ENCODE results near the gene IGF1R.
A peak's percentile ranks its signal among the peaks of the same experiment; 100 is the strongest.
"Not testable (repeated sequence)": the region's sequence is repeated elsewhere in the genome, so short reads cannot be mapped to it uniquely, and the experiment has no call there.

IGF1R gene

DNA sequence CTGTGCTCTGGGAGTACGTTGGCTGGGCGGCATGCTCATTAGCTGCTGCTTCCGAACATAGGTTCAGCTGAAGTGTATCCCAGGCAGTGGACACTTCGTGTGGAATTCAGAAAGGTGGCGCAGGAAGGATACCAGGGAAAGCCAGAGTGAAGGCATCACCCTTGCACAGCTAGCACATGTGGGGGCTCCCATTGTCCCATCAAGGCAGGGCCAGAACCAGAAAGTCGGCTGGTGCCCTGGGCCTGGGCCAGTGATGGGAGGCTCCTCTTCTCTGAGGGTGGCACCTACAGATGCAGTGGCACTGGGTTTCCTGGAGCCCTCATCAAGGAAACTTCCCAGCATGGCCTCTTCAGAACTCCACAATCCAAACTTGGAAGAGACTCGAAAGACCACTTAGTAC lies 302.7 kb downstream of the IGF1R start:
- DNase-seq, result no peak

DNA sequence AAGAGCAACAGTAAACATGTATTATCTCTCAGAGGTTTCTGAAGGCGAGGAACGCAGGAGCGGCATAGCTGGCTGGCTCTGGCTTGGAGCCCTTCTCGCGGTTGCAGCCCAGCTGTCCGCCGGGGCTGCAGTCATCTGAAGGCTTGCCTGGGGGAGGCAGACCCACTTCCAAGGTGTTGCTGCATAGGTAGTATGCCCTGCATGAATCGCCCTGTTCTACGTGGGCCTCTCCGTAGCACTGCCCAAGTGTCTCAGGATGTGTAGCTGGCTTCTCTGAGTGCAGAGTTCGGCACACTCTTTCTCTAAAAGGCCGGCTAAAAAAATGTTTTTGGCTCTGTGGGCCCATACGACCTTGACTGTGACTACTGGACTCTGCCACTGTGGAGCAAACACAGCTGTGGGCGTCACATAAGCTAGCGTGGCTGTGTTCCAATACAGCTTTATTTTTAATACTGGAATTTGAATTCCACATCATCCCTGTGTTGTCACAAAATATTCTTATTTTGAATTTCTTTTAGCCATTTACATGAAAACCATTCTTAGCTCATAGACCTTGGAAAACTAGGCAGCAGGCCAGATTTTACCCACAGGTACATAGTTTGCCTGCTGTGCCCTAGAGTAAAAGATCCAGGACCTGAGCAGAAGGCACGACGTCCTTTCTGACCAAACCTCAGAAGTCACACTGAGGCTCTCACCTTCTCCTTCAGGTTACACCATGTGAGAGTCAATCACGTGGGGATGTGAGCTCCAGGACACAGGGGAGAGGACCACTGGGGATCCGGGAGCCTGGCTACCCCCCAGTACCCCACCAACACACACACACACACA lies 303.4 kb downstream of the IGF1R start:
- DNase-seq, result no peak

DNA sequence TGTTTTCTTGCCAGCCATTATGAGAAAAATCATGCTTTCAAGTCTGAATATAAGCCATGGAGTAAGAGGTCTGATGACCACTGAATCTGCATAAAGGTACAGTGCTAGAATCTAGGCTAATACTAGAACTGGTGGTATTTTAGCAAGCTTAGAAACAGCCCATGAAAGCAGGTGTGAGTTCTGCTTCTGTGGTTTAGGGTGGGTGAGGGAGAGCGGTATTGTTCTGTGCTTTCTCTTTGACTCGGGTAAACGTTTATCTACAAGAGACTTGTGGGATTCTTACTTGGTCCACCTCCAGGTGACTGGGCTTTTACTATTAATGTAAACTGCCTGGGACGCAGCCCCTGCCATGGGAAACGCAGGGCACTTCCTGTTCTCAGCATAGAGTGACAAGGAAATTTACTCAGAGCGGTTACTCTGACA lies 304.1 kb downstream of the IGF1R start:
- peak in 2 of 4 experiments; percentile 10 to 17 for DNase-seq

DNA sequence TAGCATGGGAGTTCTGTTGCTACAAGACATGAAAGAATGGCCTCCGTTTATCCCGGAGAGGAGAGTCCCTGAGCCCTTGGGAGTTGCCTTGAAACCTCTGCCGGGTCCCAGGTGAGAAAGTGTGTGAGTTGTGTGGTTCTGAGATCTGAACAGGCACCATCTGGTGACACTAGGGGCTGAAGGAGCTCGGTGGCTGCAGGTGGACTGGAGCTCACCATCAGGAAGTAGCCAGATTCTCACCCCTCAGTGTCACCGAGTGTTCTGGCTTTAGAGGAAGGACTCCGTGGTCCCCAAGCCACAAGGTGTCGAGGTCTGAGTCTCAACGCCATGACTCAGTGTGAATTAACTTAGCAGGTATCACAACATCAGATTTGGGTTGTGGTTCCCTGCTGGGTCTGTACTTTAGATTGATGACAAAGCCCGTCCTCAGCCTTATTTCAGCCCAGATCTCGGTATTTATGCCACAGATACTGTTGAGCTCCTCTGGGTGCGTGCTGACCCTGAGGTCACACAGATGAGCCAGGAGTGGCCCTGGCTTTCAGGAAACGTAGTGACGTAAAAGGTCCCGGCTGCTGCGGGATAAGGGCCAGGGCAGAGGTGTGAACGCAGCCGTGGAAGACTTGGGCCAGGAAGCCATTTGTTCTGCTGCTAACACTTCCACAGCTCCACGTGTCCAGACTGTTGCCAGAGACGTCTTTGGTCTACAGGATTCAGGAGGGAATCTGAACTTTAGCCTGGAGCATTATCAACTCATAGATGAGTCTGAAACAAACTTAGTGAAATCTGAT lies 304.9 kb downstream of the IGF1R start:
- DNase-seq, result no peak

DNA sequence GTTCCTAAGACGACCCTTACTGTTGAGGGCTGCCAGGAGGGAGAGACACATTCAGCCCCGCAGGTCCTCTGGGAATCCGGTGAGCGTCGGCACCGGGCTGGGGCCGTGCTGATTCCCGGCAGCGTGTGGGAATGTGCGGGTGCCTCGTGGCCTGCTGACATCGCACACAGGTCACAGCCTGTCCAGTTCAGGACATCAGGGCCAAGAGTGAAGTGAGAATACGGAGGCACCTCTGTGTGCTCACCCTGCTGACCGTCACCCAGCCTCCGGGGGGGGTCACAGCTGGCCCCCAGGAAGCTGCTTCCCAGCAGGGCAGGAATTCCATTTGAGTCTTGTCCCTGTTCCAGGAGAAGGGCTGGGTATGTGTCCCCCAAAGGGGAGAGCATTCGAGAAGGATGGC lies 305.6 kb downstream of the IGF1R start:
- no peak for DNase-seq

DNA sequence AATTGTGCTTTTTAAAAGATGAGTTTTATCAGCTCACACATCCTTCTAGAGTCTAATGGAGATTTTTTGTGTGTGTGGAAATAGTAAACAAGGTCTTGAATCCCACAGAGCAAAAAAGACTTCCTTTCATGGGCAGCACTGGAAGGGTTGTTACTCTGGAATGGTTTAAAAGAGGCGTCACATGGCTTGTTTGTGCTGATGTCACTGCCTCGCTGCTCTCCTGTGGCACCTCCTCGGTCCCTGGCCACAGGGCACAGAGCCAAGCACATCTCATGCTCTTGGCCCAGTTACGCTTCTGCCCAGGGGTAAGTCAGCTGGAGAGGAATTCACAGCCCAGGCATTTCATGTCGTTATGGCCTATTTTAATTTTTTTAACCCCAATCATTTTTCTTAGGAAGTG lies 306.1 kb downstream of the IGF1R start:
- peak in 3 of 4 experiments; percentile 7 to 21 (median 10) for DNase-seq

DNA sequence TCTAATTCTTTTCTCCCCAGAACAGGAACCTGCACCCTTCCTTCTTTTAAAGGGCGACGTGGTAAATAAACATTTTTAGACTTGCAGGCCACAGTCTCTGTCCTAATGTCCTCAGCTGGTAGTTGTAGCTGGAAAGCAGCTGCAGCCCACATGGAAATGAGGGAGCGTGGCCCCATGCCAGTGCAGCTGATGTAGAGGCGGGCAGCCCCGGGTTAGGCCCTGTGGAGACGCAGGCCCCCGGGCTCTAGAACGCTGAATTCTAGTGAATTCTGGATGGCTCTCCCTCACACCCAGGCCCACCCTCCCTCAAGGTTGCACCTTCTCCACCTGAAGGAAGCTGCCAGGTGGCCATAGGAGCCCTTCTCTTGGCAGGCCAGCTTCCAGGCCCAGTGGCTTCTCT lies 307.0 kb downstream of the IGF1R start:
- no peak for DNase-seq

DNA sequence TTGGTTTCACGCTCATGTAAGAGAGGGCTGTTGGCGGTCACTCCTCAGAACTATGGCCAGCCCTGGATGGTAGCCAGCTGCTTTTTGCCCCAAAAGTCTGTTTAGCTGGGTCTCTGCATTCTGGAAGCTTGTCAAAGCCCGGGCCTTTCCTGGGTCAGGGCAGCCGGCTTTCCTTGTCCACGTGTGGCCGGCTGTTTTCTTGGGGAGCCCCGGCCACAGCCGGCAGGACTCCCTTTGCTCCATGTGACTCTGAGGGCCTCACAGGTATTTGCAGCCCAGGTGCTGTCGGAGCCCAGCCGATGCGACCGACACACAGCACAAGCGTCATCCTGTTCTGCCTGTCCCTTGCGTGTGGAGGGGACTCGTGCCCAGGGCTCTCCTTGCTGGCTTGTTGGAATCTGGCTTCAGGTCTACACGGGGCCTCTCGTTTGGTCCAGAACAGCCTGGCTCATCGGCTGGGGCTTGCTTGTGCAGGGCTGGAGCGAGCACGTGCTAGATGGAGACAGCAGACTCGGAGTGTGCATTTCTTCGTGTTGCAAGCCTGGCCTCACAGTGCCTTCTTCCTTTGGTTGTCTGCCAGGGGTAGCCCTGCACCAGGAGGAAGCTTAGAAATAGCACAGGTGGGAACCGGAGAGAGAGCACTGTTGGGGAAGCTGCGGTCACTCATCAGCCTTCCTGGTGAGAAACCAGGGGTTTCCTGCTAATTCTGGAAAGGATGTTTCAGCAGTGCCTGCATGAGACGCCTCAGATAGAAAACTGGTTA lies 307.8 kb downstream of the IGF1R start:
- peak in 1 of 4 experiments; percentile 7 for DNase-seq

DNA sequence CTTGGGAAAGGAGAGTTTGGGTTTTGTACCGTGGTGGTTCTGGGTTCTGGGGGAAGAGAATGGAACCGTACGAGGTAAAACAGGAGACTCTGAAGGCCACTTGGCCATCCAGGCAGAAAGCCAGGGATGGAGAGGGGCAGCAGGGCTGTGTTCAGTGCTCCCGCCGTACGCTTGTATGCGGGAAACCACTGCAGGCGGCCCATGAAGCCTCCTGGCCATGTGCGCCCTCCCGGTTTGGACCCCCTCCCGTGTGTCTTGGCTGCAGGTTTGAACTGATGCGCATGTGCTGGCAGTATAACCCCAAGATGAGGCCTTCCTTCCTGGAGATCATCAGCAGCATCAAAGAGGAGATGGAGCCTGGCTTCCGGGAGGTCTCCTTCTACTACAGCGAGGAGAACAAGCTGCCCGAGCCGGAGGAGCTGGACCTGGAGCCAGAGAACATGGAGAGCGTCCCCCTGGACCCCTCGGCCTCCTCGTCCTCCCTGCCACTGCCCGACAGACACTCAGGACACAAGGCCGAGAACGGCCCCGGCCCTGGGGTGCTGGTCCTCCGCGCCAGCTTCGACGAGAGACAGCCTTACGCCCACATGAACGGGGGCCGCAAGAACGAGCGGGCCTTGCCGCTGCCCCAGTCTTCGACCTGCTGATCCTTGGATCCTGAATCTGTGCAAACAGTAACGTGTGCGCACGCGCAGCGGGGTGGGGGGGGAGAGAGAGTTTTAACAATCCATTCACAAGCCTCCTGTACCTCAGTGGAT lies 308.6 kb downstream of the IGF1R start:
- DNase-seq, result no peak

DNA sequence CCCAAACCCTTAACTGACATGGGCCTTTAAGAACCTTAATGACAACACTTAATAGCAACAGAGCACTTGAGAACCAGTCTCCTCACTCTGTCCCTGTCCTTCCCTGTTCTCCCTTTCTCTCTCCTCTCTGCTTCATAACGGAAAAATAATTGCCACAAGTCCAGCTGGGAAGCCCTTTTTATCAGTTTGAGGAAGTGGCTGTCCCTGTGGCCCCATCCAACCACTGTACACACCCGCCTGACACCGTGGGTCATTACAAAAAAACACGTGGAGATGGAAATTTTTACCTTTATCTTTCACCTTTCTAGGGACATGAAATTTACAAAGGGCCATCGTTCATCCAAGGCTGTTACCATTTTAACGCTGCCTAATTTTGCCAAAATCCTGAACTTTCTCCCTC lies 309.3 kb downstream of the IGF1R start:
- DNase-seq, result peak in 3 of 4 experiments; percentile 10 to 22 (median 12)

DNA sequence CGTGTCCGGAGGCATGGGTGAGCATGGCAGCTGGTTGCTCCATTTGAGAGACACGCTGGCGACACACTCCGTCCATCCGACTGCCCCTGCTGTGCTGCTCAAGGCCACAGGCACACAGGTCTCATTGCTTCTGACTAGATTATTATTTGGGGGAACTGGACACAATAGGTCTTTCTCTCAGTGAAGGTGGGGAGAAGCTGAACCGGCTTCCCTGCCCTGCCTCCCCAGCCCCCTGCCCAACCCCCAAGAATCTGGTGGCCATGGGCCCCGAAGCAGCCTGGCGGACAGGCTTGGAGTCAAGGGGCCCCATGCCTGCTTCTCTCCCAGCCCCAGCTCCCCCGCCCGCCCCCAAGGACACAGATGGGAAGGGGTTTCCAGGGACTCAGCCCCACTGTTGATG lies 309.7 kb downstream of the IGF1R start:
- DNase-seq, result no peak

DNA sequence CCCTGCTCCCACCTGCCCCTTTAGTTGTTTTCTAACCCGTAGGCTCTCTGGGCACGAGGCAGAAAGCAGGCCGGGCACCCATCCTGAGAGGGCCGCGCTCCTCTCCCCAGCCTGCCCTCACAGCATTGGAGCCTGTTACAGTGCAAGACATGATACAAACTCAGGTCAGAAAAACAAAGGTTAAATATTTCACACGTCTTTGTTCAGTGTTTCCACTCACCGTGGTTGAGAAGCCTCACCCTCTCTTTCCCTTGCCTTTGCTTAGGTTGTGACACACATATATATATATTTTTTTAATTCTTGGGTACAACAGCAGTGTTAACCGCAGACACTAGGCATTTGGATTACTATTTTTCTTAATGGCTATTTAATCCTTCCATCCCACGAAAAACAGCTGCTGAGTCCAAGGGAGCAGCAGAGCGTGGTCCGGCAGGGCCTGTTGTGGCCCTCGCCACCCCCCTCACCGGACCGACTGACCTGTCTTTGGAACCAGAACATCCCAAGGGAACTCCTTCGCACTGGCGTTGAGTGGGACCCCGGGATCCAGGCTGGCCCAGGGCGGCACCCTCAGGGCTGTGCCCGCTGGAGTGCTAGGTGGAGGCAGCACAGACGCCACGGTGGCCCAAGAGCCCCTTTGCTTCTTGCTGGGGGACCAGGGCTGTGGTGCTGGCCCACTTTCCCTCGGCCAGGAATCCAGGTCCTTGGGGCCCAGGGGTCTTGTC lies 310.7 kb downstream of the IGF1R start:
- no peak for DNase-seq

DNA sequence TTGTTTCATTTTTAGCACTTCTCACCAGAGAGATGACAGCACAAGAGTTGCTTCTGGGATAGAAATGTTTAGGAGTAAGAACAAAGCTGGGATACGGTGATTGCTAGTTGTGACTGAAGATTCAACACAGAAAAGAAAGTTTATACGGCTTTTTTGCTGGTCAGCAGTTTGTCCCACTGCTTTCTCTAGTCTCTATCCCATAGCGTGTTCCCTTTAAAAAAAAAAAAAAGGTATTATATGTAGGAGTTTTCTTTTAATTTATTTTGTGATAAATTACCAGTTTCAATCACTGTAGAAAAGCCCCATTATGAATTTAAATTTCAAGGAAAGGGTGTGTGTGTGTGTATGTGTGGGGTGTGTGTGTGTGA lies 311.3 kb downstream of the IGF1R start:
- no peak for DNase-seq

DNA sequence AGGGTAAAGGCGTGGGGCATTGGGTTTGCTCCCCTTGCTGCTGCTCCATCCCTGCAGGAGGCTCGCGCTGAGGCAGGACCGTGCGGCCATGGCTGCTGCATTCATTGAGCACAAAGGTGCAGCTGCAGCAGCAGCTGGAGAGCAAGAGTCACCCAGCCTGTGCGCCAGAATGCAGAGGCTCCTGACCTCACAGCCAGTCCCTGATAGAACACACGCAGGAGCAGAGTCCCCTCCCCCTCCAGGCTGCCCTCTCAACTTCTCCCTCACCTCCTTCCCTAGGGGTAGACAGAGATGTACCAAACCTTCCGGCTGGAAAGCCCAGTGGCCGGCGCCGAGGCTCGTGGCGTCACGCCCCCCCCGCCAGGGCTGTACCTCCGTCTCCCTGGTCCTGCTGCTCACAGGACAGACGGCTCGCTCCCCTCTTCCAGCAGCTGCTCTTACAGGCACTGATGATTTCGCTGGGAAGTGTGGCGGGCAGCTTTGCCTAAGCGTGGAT lies 312.3 kb downstream of the IGF1R start:
- no peak for DNase-seq

DNA sequence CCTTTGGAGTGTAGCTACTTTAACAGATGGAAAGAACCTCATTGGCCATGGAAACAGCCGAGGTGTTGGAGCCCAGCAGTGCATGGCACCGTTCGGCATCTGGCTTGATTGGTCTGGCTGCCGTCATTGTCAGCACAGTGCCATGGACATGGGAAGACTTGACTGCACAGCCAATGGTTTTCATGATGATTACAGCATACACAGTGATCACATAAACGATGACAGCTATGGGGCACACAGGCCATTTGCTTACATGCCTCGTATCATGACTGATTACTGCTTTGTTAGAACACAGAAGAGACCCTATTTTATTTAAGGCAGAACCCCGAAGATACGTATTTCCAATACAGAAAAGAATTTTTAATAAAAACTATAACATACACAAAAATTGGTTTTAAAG lies 315.1 kb downstream of the IGF1R start:
- DNase-seq, result no peak

DNA sequence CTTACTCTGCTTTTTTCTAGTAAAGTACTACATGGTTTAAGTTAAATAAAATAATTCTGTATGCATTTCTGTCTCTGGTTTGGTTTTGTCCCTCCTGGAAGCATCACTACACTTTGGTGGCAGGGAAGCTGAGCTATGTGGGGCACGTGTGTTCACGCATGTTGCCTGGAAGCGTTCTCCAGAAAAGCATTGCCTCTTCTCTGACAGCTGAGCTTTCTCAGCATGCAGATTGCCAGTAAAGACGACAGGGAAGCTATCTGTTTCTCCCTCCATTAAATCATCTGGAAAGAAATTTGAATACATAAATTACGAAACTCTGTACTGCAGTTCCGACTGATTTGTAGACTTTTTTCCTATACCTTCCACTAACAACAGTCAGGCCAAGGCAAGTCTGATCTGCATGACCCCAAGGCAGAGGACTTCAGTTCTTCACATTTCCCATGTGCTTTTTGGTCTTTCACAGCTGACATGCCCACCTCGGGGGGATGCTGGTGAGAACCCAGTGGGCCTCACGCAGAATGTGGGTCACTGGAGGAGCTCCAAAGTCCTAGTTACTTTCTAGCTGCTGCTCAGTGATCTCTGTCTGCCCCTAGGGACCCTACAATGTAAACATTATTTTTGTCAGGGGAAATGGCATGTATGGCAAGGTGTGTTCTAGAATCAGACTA lies 316.3 kb downstream of the IGF1R start:
- DNase-seq, result no peak

DNA sequence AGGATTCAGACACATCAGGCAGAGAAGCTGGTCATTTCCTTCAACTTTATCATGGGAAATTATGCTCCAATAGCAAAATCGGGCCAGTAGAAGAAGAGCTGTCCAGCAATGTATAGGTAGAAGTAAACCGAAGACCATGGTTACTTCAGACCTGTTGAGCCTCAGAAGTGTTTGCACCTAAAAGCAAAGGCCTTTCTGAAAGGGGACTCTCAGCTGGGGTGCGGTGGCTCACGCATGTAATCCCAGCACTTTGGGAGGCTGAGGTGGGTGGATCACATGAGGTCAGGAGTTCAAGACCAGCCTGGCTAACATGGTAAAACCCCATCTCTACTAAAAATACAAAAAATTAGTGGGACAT lies 316.8 kb downstream of the IGF1R start:
- not testable (repeated sequence) for DNase-seq

DNA sequence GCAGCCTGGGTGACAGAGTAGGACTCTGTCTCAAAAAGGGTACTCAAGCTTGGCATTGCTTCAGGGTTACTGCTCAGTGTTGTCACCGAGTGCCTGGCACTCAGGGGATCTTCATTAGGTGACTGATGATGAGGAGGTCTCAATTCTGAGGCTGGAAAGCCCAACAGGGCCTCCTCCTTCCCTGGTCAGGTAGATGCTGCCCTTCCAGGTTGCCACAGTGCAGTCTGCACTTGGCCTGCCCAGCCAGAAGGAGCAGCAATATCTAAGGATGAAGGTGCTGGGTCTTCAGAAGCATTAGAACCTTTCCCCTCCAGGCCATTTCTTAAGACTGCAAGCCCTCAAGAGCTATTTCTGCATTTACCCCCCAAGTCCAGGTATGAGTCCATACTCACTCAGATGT lies 317.3 kb downstream of the IGF1R start:
- no peak for DNase-seq

DNA sequence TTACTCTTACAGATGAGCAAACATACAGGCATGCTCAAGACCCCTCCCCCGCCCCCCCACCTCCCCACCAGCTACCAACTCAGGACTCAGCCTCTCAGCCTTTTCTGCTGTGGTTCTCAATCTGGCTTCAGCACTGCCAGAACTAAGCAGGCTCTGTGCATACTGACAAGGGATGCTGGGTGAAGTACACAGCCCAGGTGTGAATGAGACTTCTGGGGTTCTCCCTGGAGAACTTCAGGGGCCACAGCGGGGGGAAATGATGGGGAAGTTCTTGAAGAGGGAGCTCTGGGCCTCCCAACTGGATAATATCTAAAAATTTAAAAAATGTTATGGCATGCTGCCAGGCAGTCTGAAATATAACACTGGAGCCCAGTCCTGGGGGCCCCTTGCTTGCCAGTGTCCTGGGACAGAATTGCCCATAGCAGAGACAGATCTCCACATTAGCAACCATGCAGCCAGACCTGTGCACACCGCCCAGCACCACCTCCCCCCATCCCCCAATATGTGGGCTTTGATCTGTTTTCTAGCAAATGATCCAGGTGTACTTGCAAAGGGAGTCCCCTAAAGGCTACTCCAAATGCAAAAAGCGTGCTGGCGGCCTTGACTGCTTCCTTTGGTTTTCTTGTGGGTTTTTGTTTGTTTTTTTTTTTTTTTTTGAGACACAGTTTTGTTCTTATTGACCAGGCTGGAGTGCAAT lies 317.9 kb downstream of the IGF1R start:
- no peak for DNase-seq

DNA sequence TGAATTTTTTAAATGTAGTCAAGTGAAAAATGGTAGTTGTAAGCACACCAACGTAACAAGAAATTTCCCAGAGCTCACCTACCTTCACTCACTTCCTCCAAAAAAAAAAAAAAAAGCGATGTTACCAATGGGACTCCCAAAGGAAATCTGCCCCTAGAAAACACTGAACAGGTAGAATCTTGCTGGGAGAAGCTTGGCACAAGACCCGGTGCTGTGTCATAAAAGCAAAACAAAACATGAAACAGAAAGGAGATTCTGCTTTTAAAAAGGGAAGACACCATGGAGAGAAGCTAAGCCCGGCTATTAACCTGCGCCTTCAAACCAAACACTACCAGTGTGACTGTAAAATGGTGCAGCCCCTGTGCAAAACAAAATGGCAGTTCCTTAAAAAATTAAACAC lies 318.8 kb downstream of the IGF1R start:
- no peak for DNase-seq
